Measurements from ENCODE around the gene MTUS2.

The MTUS2 gene

DNA sequence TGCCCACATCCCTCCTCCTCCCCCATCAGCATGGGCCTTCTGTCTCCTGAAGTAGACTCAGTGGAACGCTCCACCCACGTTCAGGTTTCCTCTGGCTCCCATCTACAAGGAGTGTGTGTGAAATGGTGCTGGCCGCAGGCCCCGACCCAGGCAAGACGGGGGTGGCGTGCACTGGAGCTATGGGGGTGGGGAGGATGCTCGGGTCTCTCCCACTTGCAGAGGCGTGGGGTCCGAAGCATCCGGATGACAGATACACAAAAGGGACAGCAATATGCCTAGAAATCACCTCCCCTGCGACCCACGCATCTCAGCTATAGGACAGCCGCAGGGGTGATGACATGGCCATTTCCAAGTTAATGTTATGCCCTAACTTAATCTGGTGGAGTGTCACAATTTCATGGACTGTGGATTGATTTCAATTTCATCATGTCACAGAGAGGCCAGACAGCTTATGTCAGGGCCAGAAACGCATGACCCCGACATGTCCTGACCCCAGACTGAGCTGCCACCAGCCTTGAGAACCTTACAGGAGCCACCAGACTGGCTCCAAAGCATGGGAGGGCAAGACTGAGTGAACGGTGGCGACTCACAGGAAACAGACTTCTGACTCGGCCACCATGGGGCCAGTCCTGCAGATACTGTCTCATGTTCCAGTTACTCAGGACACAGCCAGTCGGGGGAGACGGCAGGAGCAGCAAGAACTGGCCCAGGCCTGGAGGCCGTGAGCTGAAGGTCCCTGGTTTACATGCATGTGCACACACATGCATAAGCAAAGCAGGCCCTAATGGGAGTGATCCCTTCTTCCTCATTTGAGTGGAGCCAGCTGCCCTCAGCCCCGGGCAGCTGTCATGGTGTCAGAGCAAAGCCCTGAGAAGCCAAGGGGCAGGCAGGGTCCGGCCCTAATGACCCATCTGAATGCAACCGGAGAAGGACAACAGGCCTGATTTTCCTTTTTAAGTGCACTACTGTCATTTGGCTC is 693.2 kb downstream of the MTUS2 start:
- no peak overlapping the region for H3K9ac ChIP-seq (ENCODE audit: low read length)

DNA sequence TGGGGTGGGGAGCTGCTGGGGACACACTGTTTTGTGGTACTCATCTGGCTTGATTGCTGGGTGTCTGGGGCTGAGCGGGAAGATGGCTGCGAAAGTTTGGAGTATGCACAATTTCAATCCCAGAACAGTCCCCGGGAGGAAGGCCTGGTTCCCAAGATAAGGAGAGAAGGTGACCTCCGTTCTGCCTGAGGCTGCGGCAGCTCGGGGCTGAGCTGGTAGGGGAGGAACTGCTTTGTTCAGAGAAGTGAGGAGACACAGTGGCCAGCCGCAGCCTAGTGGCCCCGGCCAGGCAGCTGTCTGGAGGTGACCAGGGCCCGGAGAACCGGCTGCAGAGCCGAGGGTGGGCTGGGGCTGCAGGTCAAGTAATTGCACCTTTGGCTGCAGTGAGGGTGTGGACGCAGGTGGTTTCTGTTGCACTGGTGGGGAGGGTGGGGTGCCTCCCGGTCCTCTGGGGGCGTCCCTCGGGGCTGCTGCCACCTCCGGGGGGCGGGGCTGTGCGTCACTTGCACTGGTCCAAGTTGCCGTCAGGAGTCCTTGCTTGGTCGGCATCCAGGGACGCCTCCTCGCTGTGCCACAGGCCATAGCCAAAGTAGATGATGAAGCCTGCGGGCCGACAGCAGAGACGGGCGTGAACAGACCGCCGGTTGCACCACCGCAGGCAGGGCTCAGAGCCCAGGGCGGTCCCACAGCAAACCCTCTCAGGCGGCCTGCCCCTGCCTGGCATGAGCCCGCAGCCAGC is 694.0 kb downstream of the MTUS2 start:
- H3K27me3 ChIP-seq (ENCODE audit: control insufficient read depth, insufficient read depth, low read length), result no peaks in the 10 kb centered on the region
- peaks cover 14% of the 10 kb centered on the region for H3K36me3 ChIP-seq (ENCODE audit: control insufficient read depth, insufficient read depth, low read length)
- H3K4me3 ChIP-seq (ENCODE audit: low read length), result no peak overlapping the region
- H3K27ac ChIP-seq (ENCODE audit: low read depth, low read length), result no peak overlapping the region
- no peak overlapping the region for H3K9ac ChIP-seq (ENCODE audit: low read length)
- H3K4me1 ChIP-seq (ENCODE audit: control insufficient read depth, insufficient read depth, low read length), result no peaks in the 10 kb centered on the region

More for the DNA sequence above, 693.2 kb downstream of the MTUS2 start:
- Histone ChIP-seq H3K36me3 (ENCODE audit: control insufficient read depth, insufficient read depth, low read length) (peaks cover 14% of the 10 kb centered on the region), H3K27ac (ENCODE audit: low read depth, low read length) (no peak overlapping the region), H3K4me1 (ENCODE audit: control insufficient read depth, insufficient read depth, low read length) (peaks cover 3% of the 10 kb centered on the region), H3K27me3 (ENCODE audit: control insufficient read depth, insufficient read depth, low read length) (no peaks in the 10 kb centered on the region), H3K4me3 (ENCODE audit: low read length) (no peak overlapping the region)

DNA sequence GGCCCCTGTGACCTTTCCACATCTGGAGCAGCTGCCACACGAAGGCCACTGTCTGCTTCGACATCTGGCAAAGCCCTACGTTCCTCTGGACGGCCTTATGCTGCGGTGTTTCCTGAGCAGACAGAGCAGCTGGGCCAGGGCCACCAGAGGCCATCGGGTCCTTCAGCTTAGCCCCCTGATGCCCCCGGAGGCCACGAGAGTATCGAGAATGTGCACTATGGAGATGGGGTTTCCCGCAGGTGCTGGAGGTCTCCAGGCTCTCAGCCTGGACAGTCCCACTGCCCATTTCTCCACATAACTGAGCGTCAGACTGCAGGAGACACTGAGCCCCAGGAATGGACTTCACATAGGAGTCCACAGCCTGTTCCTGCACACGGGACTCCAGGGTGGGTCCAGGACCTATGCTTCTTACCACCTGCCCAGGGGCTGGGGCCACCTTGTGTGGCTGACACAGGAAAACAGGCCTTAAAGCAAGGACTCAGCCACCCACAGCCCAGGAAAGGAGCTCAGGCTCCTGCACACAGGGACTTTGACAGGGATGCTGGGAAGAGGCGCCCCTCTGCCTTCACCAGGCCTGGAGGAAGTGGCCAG is 694.7 kb downstream of the MTUS2 start:
- peaks cover 14% of the 10 kb centered on the region for H3K36me3 ChIP-seq (ENCODE audit: control insufficient read depth, insufficient read depth, low read length)

DNA sequence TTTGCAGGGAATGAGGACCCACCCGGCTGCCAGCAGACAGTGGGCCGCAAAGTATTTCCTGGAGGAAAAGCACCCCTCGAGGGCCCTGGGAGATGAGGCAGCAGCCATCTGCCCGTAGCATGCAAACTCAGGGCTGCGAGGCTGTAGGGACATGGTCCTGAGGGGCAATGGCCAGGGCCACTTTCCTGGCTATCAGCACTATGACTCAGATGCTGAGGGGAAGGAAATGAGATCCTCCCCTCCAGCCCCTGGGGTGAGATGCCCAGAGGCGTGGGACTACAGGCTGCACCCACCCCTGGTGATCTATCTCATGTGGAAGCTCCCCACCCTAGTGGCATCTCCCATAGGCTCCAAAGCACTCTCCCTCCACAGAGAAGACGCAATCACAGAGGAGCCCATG is 695.2 kb downstream of the MTUS2 start:
- Histone ChIP-seq H3K36me3 (ENCODE audit: control insufficient read depth, insufficient read depth, low read length) (peaks cover 14% of the 10 kb centered on the region), H3K4me3 (ENCODE audit: low read length) (no peak overlapping the region), H3K27ac (ENCODE audit: low read depth, low read length) (no peak overlapping the region), H3K9ac (ENCODE audit: low read length) (no peak overlapping the region), H3K4me1 (ENCODE audit: control insufficient read depth, insufficient read depth, low read length) (no peaks in the 10 kb centered on the region), H3K27me3 (ENCODE audit: control insufficient read depth, insufficient read depth, low read length) (no peaks in the 10 kb centered on the region)

More for the DNA sequence above, 694.7 kb downstream of the MTUS2 start:
- Histone ChIP-seq H3K4me1 (ENCODE audit: control insufficient read depth, insufficient read depth, low read length) (no peaks in the 10 kb centered on the region), H3K27me3 (ENCODE audit: control insufficient read depth, insufficient read depth, low read length) (no peaks in the 10 kb centered on the region), H3K9ac (ENCODE audit: low read length) (no peak overlapping the region), H3K27ac (ENCODE audit: low read depth, low read length) (no peak overlapping the region), H3K4me3 (ENCODE audit: low read length) (no peak overlapping the region)

DNA sequence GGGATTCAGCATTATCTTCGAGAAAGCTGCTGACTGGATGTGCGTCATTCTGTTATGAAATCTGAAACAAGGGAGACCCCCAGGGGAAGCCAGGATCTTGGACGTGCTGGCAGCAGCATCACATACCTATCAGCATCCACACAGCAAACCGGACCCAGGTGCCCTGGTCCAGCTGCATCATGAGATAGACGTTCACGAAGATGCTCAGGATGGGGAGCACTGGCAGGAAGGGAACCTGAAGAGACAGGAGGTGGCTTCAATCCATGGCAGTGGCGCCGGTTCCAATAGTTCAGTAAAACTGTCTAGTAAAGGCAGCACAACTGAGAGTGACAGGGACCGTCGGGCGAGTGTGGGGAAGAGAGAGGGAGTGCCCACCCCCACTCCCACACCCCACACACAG is 695.9 kb downstream of the MTUS2 start:
- Histone ChIP-seq H3K4me3 (ENCODE audit: low read length) (no peak overlapping the region), H3K27ac (ENCODE audit: low read depth, low read length) (no peak overlapping the region), H3K9ac (ENCODE audit: low read length) (no peak overlapping the region), H3K27me3 (ENCODE audit: control insufficient read depth, insufficient read depth, low read length) (no peaks in the 10 kb centered on the region), H3K36me3 (ENCODE audit: control insufficient read depth, insufficient read depth, low read length) (peaks cover 14% of the 10 kb centered on the region), H3K4me1 (ENCODE audit: control insufficient read depth, insufficient read depth, low read length) (no peaks in the 10 kb centered on the region)

DNA sequence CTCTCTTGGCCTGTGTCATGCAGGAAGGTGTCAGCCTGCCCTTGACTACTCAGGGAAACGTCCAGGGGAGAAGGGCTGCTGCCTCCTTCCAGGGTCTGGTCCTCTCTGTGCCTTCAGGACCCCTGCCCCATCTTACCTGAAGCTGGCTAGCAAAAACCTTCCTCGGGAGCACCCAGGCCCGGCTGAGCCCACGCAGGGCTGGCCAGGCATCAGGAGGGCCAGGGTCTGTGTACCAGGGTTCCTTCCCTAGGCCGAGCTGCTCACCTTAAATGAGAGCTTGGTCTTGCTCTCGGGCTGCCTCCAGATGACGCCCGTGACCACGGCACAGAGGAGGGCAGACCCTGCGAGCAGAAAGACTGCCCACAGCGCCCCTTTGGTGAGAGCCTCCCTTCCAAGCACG is 696.7 kb downstream of the MTUS2 start:
- Histone ChIP-seq H3K36me3 (ENCODE audit: control insufficient read depth, insufficient read depth, low read length) (peaks cover 14% of the 10 kb centered on the region), H3K9ac (ENCODE audit: low read length) (no peak overlapping the region), H3K27ac (ENCODE audit: low read depth, low read length) (no peak overlapping the region), H3K27me3 (ENCODE audit: control insufficient read depth, insufficient read depth, low read length) (no peaks in the 10 kb centered on the region), H3K4me1 (ENCODE audit: control insufficient read depth, insufficient read depth, low read length) (no peaks in the 10 kb centered on the region), H3K4me3 (ENCODE audit: low read length) (no peak overlapping the region)

DNA sequence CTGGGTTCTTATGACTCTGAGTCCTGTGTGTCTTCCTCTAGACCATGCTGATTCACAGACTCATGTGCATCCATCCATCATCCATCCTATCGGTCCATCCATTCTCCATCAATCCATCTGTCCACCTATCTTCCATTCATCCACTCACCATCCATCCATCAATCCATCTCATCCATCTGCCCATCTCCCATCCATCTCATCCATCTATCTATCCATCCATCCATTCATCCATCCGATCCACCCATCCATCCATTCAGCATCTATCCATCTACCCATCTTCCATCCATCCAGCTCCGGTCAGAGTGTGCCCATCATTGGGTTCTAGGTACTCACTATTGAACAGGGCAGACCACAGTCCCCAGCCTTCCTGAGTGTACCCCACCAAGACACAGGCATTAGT is 699.8 kb downstream of the MTUS2 start:
- peaks cover 22% of the 10 kb centered on the region for H3K36me3 ChIP-seq (ENCODE audit: control insufficient read depth, insufficient read depth, low read length)
- H3K4me1 ChIP-seq (ENCODE audit: control insufficient read depth, insufficient read depth, low read length), result no peaks in the 10 kb centered on the region
- H3K27me3 ChIP-seq (ENCODE audit: control insufficient read depth, insufficient read depth, low read length), result no peaks in the 10 kb centered on the region
- H3K9ac ChIP-seq (ENCODE audit: low read length), result no peak overlapping the region
- no peak overlapping the region for H3K27ac ChIP-seq (ENCODE audit: low read depth, low read length)
- no peak overlapping the region for H3K4me3 ChIP-seq (ENCODE audit: low read length)

DNA sequence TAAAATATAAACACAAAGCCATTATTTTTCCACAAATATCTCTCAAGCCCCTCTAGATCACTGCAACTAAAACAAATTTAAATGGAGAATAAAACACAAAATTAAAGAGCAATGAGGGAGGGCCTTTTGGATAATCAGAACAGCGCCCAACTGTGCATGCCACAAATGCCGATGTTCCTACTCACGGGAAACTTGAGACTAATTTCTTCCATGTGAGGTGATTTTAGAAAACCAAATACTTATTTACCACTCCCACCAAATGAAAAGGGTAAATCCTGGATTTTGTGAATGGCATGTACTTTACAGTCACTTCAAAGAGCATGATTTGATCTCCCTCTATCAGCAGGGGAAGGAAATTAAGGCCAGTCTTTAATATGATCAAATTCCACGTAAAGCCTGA is 700.5 kb downstream of the MTUS2 start:
- no peak overlapping the region for H3K27ac ChIP-seq (ENCODE audit: low read depth, low read length)
- peaks cover 18% of the 10 kb centered on the region for H3K36me3 ChIP-seq (ENCODE audit: control insufficient read depth, insufficient read depth, low read length)
- no peaks in the 10 kb centered on the region for H3K27me3 ChIP-seq (ENCODE audit: control insufficient read depth, insufficient read depth, low read length)
- H3K4me3 ChIP-seq (ENCODE audit: low read length), result no peak overlapping the region
- H3K9ac ChIP-seq (ENCODE audit: low read length), result no peak overlapping the region
- no peaks in the 10 kb centered on the region for H3K4me1 ChIP-seq (ENCODE audit: control insufficient read depth, insufficient read depth, low read length)

DNA sequence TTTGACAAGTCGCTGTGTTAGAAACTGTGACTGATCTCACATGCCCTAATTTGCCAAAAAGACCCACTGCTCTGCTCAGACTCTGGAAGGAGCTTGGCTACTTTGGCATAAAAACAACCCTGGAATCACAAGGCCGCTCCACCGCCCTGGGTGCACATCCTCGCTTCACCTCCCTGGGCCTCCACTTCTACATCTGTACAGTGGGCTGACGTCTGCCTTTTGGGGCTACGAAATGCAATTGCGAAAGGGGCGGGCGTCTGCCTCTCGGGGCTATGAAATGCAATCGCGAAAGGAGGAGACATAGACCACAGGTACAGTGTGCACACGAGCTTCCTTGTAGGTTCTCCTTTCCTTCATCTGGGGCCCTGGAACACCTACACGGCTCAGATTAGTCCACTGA is 701.2 kb downstream of the MTUS2 start:
- Histone ChIP-seq H3K27me3 (ENCODE audit: control insufficient read depth, insufficient read depth, low read length) (no peaks in the 10 kb centered on the region), H3K27ac (ENCODE audit: low read depth, low read length) (no peak overlapping the region), H3K4me1 (ENCODE audit: control insufficient read depth, insufficient read depth, low read length) (no peaks in the 10 kb centered on the region), H3K9ac (ENCODE audit: low read length) (no peak overlapping the region), H3K4me3 (ENCODE audit: low read length) (no peak overlapping the region), H3K36me3 (ENCODE audit: control insufficient read depth, insufficient read depth, low read length) (peaks cover 16% of the 10 kb centered on the region)

DNA sequence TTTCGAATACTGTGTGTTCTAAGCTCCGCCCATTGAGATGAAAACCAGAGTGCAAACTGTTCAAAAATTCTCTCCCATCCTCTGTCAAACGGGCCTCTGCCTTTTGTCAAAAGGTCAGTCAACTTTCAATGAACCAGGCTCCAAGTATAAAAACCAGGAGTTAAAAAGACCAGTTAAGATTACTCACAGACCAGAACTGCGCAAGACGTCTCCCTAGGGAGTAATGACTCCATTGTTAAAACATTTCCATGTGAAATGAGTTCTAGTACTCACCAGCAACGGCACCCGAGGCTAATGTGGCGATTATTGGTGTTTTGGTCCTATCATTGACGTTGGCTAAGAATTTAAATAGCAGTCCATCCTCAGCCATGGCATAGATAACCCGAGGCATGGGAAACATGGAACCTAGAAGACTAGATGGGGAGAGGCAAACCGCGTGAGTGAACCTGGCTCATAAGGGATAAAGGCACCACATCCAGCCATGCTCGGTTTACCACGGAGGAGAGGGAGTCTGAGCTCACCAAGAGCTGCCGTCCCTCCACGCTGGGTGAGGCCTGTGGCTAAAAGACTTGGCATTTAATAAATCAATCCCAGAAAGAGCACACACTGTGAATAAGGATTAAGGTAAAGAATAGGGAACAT is 702.0 kb downstream of the MTUS2 start:
- Histone ChIP-seq H3K9ac (ENCODE audit: low read length) (no peak overlapping the region), H3K4me3 (ENCODE audit: low read length) (no peak overlapping the region), H3K27me3 (ENCODE audit: control insufficient read depth, insufficient read depth, low read length) (no peaks in the 10 kb centered on the region), H3K36me3 (ENCODE audit: control insufficient read depth, insufficient read depth, low read length) (peaks cover 16% of the 10 kb centered on the region), H3K4me1 (ENCODE audit: control insufficient read depth, insufficient read depth, low read length) (no peaks in the 10 kb centered on the region), H3K27ac (ENCODE audit: low read depth, low read length) (no peak overlapping the region)

DNA sequence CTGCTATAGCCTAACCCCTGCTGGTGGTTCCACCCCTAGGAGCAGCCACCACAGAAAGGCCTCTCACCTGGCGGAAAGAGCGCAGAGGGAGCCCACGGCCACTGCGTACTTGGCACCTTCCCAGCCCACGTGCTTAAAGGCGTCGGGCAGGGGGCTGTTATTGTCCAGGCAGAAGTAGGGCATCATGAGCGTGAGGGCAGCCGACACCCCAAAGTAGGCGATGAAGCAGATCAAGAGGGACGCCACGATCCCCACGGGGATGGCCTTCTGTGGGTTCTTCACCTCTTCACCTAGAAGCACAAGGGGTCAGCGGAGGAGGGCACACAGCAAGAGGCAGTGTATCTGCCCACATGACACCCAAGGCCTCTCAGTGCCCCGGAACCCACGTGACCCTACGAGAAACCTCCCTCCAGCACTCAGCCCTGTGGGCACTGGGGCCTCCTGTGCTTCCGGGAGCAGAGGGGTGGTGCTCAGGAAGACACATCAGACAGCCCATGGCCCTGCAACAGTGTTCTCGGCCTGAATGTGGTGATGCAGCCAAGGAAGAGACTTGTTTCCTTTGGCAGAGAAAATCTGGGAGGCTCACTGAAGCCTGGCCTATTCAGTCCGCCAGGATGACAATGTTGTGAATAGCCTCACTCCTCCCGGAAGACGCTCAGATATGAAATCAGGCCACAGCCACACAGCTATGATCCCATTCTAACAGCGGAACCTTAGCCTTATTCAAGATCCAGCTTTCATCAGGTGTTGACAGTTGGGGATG is 703.2 kb downstream of the MTUS2 start:
- H3K4me1 ChIP-seq (ENCODE audit: control insufficient read depth, insufficient read depth, low read length), result no peaks in the 10 kb centered on the region
- H3K9ac ChIP-seq (ENCODE audit: low read length), result no peak overlapping the region
- H3K27ac ChIP-seq (ENCODE audit: low read depth, low read length), result no peak overlapping the region
- peaks cover 12% of the 10 kb centered on the region for H3K36me3 ChIP-seq (ENCODE audit: control insufficient read depth, insufficient read depth, low read length)
- H3K4me3 ChIP-seq (ENCODE audit: low read length), result no peak overlapping the region
- no peaks in the 10 kb centered on the region for H3K27me3 ChIP-seq (ENCODE audit: control insufficient read depth, insufficient read depth, low read length)
